Kidney epithelial cell (primary cell): ENCODE results near the gene ANAPC2. TPM values are rescaled to one million over a fixed set of nuclear protein-coding genes. Genes with fewer than 3 reads are reported as not detected.

Experiments used
- DNase-seq: peaks from one replicate; pipeline ENCODE4 v3.0.0-alpha.2; 2010; ENCODE audit warnings: low read depth
- H3K27me3 ChIP-seq: 2 replicates; pipeline ENCODE4 v1.6.0; 2011; ENCODE audit warnings: low read length; ENCODE audit not compliant: control insufficient read depth, insufficient read depth
- H3K36me3 ChIP-seq: 2 replicates; pipeline ENCODE4 v1.5.1; 2011; ENCODE audit warnings: low read length; ENCODE audit not compliant: control insufficient read depth, insufficient read depth
- H3K4me3 ChIP-seq: 2 replicates; pipeline ENCODE4 v1.5.1; 2011; ENCODE audit warnings: low read depth, mild to moderate bottlenecking, control low read depth, low read length
- total RNA-seq: library from RNA; depleted of rRNA; stranded (reverse); fragments of >200 nt; gene quantifications from 2 replicates; pipeline ENCODE4 v1.2.3, GENCODE V29; 2015
- TF ChIP-seq, protein P1 (sequence below): IDR thresholded peaks from 2 replicates; pipeline ENCODE4 v1.5.1; 2011; ENCODE audit warnings: mild to moderate bottlenecking, moderate library complexity, low read length, control low read depth, inconsistent platforms; ENCODE audit not compliant: insufficient read depth, poor library complexity, severe bottlenecking

ANAPC2 gene
- total RNA-seq, 1 donor from 2014 or later, result 18.8 TPM

DNA sequence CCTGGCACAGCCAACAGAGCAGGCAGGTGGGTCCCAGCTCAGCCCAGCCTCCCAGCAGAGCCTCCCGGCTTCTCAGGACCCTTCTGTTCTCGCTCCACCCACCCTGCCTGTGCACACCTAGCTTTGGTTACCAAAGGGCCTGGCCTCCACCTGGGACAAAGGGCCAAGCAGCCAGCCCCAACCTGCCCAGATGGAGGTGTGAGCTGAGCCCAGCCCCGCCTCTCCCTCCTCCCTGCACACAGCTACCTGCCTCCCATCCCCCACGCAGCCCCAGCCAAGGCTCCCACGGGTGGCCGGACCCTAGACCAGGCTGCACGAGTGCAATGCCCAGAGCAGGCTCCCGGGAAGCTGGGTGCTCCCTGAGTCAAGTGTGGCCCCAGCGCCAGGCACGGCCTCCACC lies 6.5 kb upstream of the ANAPC2 start:
- H3K27me3 ChIP-seq, result no peaks in the 10 kb centered on the region
- TF ChIP-seq, protein P1, sequence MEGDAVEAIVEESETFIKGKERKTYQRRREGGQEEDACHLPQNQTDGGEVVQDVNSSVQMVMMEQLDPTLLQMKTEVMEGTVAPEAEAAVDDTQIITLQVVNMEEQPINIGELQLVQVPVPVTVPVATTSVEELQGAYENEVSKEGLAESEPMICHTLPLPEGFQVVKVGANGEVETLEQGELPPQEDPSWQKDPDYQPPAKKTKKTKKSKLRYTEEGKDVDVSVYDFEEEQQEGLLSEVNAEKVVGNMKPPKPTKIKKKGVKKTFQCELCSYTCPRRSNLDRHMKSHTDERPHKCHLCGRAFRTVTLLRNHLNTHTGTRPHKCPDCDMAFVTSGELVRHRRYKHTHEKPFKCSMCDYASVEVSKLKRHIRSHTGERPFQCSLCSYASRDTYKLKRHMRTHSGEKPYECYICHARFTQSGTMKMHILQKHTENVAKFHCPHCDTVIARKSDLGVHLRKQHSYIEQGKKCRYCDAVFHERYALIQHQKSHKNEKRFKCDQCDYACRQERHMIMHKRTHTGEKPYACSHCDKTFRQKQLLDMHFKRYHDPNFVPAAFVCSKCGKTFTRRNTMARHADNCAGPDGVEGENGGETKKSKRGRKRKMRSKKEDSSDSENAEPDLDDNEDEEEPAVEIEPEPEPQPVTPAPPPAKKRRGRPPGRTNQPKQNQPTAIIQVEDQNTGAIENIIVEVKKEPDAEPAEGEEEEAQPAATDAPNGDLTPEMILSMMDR, result no peak
- DNase-seq, result no peak

DNA sequence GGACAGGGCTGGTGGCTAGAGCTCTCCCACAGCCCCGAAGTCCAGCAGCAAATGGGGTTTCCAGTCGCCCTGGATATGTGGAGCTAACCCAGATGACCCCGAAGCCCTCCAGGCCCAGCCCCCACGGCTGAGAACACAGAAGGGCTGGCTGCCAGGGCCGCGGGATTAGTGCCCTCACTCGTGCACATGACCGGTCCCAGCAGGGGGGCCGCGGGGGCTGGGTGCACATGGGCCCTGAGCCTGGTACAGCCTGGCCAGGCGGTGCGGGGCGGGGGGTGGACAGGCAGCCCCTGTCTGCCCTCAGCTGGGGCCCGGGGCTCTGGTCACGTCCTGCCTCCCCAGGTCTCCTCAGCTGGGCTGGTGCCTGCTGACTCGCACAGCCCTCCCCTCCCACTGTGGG lies 6.0 kb upstream of the ANAPC2 start:
- no peak overlapping the region for H3K4me3 ChIP-seq
- H3K27me3 ChIP-seq, result no peaks in the 10 kb centered on the region
- no peaks in the 10 kb centered on the region for H3K36me3 ChIP-seq
- TF ChIP-seq, protein P1, result no peak
- no peak for DNase-seq

More for the DNA sequence above, 6.5 kb upstream of the ANAPC2 start:
- Histone ChIP-seq H3K4me3 (no peak overlapping the region), H3K36me3 (no peaks in the 10 kb centered on the region)

DNA sequence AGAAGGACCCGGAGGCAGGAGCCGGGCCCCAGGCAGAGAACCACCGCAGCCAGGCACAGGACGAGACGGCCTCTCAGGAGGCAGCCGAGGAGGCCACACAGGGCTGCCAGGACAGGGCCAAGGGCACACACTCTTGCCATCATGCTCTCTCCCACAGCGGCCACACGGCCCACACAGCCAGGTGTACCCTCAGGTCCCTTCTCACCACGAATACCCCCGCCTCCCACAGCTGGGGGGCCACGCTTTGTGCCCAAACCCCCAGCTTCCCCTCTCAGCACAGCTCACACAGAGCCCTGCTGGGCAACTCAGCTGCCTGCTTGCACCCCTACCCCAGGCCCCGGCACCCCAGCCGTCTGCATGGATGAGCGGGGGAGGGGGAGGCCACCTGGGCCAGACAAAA lies 5.4 kb upstream of the ANAPC2 start:
- no peaks in the 10 kb centered on the region for H3K27me3 ChIP-seq
- TF ChIP-seq, protein P1, result no peak
- DNase-seq, result no peak
- H3K4me3 ChIP-seq, result no peak overlapping the region
- H3K36me3 ChIP-seq, result no peaks in the 10 kb centered on the region

DNA sequence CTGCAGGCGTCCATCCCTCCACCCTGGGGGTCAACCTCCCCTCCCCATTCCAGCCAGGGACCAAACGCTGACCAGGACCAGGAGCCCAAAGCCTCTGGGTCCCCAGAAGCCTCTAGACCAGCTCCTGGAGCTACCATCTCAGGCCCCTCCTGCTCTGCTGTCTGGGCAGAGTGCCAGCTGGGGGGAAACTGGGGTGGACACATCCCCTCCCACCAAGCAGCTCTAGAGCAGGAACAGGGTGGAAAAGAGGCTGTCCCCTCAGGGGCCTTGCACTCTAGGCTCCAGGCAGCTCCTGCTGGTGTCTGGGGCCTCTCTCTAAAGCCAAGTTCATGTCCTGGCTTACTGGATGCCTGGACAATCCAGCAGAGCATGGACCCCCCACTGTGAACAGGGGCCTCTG lies 4.5 kb upstream of the ANAPC2 start:
- H3K27me3 ChIP-seq, result no peaks in the 10 kb centered on the region
- H3K36me3 ChIP-seq, result no peaks in the 10 kb centered on the region
- no peak overlapping the region for H3K4me3 ChIP-seq
- TF ChIP-seq, protein P1, result no peak
- DNase-seq, result no peak

DNA sequence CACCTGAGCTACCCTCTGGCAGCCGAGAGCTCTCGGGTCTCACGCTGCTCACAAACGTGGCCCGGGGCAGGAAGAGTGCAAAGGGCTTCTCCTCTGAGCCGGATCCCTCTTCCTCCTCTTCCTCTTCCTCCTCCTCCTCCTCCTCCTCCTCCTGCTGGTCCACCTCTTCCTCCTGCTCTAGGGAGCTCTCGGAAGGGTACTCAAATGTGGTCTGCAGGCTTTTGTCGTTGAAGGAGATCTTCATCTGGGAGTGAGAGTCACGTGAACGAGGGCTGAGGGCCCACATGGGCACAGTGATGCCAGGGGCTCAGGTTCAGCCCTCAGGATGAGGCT lies 4.1 kb upstream of the ANAPC2 start:
- TF ChIP-seq, protein P1, result no peak
- Histone ChIP-seq H3K4me3 (no peak overlapping the region), H3K27me3 (no peaks in the 10 kb centered on the region), H3K36me3 (no peaks in the 10 kb centered on the region)
- DNase-seq, result no peak

DNA sequence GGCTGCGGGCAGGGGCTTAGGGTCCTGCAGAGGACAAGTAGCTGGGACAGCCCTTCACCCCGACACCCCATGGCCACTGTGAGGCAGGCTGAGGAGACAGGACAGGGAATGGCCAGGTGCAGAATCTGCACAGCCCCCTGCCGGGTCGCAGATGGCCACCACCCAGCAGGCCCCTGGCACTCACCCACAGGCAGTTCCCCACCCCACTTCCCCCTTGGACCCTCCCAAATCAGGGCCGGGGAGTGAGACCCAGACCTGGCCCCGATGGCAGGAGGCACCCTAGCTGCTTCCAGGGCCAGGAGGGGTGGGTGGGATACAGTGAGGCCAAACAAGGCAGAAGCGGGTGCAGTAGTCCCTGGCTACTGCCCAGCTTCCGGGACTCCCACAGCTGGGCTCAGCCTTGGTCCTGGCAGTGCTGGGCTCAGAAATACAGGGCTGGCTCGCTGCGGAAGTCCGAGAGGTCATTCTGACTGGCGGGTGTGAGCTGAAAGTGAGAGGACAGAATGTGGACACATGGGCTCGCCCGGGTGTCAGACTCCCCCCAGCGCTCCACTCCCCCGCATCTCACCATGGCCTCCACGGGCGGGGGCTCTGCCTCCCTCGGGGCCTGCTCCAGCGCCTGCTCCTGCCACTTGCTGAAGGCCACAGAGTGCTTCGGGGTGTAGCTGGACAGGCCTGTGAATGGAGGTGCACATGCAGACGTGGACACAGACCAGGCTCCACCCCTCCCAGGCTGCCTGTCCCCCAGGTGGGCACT lies 3.5 kb upstream of the ANAPC2 start:
- Histone ChIP-seq H3K36me3 (no peaks in the 10 kb centered on the region), H3K4me3 (no peak overlapping the region), H3K27me3 (no peaks in the 10 kb centered on the region)
- DNase-seq, result no peak
- TF ChIP-seq, protein P1, result no peak
